ENCODE measurements around the gene NHP2.

DNA sequence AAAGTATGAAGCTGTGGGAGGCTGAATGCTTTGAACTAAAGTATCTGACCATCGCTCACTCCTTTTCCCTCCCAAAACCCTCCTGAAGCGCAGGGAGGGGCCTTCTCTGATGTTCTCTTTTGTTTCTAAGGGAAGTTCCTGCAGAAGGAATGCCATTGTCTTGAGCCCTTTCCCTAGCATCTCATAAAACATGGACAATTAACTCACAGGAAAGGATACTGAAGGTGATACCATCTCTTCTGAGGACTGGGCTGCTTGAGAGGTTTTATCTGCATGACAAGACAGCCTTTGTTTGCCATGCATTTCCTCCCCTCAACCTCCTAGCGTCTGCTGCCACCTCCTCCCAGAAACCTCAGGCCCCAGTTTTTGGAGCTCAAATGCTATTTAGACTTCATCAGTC lies 27.1 kb downstream of the NHP2 start:
- TF ChIP-seq POLR2A (IDR thresholded peaks at IDR 0.05) = no peak
- TF ChIP-seq, protein P1, sequence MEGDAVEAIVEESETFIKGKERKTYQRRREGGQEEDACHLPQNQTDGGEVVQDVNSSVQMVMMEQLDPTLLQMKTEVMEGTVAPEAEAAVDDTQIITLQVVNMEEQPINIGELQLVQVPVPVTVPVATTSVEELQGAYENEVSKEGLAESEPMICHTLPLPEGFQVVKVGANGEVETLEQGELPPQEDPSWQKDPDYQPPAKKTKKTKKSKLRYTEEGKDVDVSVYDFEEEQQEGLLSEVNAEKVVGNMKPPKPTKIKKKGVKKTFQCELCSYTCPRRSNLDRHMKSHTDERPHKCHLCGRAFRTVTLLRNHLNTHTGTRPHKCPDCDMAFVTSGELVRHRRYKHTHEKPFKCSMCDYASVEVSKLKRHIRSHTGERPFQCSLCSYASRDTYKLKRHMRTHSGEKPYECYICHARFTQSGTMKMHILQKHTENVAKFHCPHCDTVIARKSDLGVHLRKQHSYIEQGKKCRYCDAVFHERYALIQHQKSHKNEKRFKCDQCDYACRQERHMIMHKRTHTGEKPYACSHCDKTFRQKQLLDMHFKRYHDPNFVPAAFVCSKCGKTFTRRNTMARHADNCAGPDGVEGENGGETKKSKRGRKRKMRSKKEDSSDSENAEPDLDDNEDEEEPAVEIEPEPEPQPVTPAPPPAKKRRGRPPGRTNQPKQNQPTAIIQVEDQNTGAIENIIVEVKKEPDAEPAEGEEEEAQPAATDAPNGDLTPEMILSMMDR (IDR thresholded peaks at IDR 0.05) = no peak

Measured in Peyer's patch (tissue), 4 donors.